ENCODE results near the gene RRP1.

Gene RRP1

DNA sequence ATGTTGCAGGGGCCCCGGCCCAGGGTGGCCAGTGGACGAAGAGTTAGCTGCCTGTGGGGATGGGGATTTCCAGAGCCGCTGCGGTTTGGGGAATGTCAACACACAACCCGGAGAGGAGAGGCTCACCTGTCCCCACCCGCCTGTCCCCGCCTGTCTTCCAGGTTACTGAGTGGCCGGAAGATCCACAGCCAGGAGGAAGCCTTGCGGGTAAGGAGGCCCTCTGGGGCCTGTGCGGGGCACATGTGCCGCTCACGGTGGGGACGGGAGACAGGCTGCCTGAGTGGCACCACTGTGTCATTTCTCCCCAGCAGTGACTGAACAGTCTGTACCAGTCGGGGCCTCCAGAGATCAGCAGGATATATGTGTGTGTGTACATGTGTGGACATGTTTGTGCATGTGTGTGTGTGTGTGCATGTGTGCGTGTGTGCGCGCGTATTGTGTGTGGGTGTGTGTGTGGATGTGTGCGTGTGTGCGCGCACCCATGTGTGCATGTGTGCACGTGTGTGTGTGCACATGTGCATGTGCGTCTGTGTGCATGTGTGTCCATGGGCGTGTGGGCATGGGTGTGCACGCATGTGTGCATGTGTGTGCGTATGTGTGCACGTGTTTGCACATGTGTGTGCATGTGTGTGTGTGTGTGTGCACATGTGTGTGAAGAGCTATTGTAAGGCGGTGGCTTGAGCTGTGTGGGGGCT is 38.9 kb upstream of the RRP1 start:
- no peaks in the 10 kb centered on the region for H3K27me3 ChIP-seq (ENCODE audit: insufficient read depth, low read length)
- H3K79me2 ChIP-seq (ENCODE audit: insufficient read depth, low read length) = no peaks in the 10 kb centered on the region
- peaks cover 59% of the 10 kb centered on the region for H3K36me3 ChIP-seq (ENCODE audit: insufficient read depth, low read length)
- no peak for TF ChIP-seq EZH2 (IDR thresholded peaks at IDR 0.05; ENCODE audit: borderline replicate concordance, low read length)
- TF ChIP-seq, protein P1, sequence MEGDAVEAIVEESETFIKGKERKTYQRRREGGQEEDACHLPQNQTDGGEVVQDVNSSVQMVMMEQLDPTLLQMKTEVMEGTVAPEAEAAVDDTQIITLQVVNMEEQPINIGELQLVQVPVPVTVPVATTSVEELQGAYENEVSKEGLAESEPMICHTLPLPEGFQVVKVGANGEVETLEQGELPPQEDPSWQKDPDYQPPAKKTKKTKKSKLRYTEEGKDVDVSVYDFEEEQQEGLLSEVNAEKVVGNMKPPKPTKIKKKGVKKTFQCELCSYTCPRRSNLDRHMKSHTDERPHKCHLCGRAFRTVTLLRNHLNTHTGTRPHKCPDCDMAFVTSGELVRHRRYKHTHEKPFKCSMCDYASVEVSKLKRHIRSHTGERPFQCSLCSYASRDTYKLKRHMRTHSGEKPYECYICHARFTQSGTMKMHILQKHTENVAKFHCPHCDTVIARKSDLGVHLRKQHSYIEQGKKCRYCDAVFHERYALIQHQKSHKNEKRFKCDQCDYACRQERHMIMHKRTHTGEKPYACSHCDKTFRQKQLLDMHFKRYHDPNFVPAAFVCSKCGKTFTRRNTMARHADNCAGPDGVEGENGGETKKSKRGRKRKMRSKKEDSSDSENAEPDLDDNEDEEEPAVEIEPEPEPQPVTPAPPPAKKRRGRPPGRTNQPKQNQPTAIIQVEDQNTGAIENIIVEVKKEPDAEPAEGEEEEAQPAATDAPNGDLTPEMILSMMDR (IDR thresholded peaks at IDR 0.05; ENCODE audit: low read length) = no peak
- H4K20me1 ChIP-seq (ENCODE audit: insufficient read depth, low read length) = no peaks in the 10 kb centered on the region
- H3K9ac ChIP-seq (ENCODE audit: low read length) = no peak overlapping the region
- no peaks in the 10 kb centered on the region for H3K9me3 ChIP-seq (ENCODE audit: low read length)
- no peaks in the 10 kb centered on the region for H3K4me1 ChIP-seq (ENCODE audit: insufficient read depth, low read length, severe bottlenecking)
- H2AFZ ChIP-seq (ENCODE audit: low read length) = no peak overlapping the region
- H3F3A ChIP-seq (ENCODE audit: insufficient read depth, low read length) = no peaks in the 10 kb centered on the region
- H3K9me2 ChIP-seq (ENCODE audit: low read depth, low read length) = no peaks in the 10 kb centered on the region
- no peak overlapping the region for H3K4me3 ChIP-seq (ENCODE audit: low read depth, low read length, poor library complexity, severe bottlenecking)
- H3K27ac ChIP-seq (ENCODE audit: low read depth, low read length, poor library complexity, severe bottlenecking) = no peak overlapping the region
- H3K4me2 ChIP-seq (ENCODE audit: low read length) = no peak overlapping the region

DNA sequence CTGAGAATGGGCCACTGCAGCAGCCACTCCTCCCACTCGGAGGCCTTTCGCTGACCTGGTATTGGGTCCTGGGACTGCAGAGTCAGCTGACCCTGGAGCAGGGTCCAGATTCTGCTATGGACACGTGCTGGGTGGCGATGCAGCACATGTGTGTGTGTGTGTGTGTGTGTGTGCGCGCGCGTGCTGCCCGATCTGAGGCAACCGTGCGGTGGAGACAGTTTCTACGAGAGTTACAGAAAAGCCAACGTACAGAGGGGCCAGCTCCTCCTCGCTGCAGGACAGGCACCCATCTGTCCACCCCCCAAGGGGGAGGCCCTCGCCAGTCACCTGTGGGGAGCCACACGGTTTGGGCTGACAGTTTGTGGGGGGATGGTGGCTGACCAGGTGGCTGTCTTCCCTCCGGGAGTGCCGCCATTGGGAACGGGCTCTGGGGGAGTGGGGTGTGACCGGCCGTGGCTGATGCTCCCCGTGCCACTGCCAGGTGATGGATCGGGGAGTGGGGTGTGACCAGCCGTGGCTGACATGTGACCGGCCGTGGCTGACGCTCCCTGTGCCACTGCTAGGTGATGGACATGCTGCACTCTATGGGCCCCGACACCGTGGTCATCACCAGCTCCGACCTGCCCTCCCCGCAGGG is 37.3 kb upstream of the RRP1 start:
- TF ChIP-seq, protein P1 (IDR thresholded peaks at IDR 0.05; ENCODE audit: low read length) = no peak
- TF ChIP-seq EZH2 (IDR thresholded peaks at IDR 0.05; ENCODE audit: borderline replicate concordance, low read length) = no peak
- H3K27me3 ChIP-seq (ENCODE audit: insufficient read depth, low read length) = no peaks in the 10 kb centered on the region
- H3K9ac ChIP-seq (ENCODE audit: low read length) = no peak overlapping the region
- H3K79me2 ChIP-seq (ENCODE audit: insufficient read depth, low read length) = no peaks in the 10 kb centered on the region
- no peaks in the 10 kb centered on the region for H3K4me1 ChIP-seq (ENCODE audit: insufficient read depth, low read length, severe bottlenecking)
- no peak overlapping the region for H3K27ac ChIP-seq (ENCODE audit: low read depth, low read length, poor library complexity, severe bottlenecking)
- H3K36me3 ChIP-seq (ENCODE audit: insufficient read depth, low read length) = peaks cover 63% of the 10 kb centered on the region
- H3K4me3 ChIP-seq (ENCODE audit: low read depth, low read length, poor library complexity, severe bottlenecking) = no peak overlapping the region
- H2AFZ ChIP-seq (ENCODE audit: low read length) = no peak overlapping the region
- H3K9me2 ChIP-seq (ENCODE audit: low read depth, low read length) = no peaks in the 10 kb centered on the region
- H3F3A ChIP-seq (ENCODE audit: insufficient read depth, low read length) = no peaks in the 10 kb centered on the region
- no peaks in the 10 kb centered on the region for H4K20me1 ChIP-seq (ENCODE audit: insufficient read depth, low read length)
- H3K9me3 ChIP-seq (ENCODE audit: low read length) = no peaks in the 10 kb centered on the region
- H3K4me2 ChIP-seq (ENCODE audit: low read length) = no peak overlapping the region

DNA sequence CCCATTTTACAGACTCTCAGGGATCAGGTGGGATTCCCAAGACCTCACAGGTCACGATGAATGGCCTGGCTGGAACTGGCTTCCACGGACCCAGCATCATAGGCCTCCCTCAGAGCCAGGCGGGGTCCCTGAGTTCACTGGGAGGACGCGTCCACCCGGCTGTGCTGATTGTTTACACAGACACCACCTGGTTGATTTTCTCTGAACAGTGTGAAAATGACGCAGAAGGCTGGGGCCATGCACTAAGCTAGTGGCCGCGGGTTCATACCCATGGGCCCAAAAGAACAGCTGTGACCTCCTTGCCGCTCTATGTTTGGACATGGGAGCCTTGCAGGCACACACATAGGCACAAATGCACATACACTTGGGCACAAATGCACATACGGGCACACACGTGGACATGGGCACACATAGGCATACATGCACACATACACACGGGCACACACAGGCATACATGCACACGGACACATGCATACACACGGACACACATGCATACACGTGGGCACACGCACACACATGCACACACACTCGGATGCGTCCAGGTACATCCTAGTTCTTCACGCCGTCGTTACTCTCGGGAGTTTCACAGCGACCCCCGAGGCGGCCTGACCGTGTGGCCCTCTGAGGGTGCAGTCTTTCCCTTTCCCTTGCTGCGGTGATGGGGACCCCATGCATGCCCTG is 36.5 kb upstream of the RRP1 start:
- no peaks in the 10 kb centered on the region for H3K79me2 ChIP-seq (ENCODE audit: insufficient read depth, low read length)
- peaks cover 60% of the 10 kb centered on the region for H3K36me3 ChIP-seq (ENCODE audit: insufficient read depth, low read length)

More for the DNA sequence above, 36.5 kb upstream of the RRP1 start:
- Histone ChIP-seq H3F3A (ENCODE audit: insufficient read depth, low read length) (no peaks in the 10 kb centered on the region), H3K27me3 (ENCODE audit: insufficient read depth, low read length) (no peaks in the 10 kb centered on the region), H3K4me2 (ENCODE audit: low read length) (no peak overlapping the region), H3K27ac (ENCODE audit: low read depth, low read length, poor library complexity, severe bottlenecking) (no peak overlapping the region), H4K20me1 (ENCODE audit: insufficient read depth, low read length) (no peaks in the 10 kb centered on the region), H3K9me3 (ENCODE audit: low read length) (no peaks in the 10 kb centered on the region), H3K9me2 (ENCODE audit: low read depth, low read length) (no peaks in the 10 kb centered on the region), H3K4me3 (ENCODE audit: low read depth, low read length, poor library complexity, severe bottlenecking) (no peak overlapping the region), H3K9ac (ENCODE audit: low read length) (no peak overlapping the region), H2AFZ (ENCODE audit: low read length) (no peak overlapping the region), H3K4me1 (ENCODE audit: insufficient read depth, low read length, severe bottlenecking) (no peaks in the 10 kb centered on the region)
- TF ChIP-seq, protein P1 (IDR thresholded peaks at IDR 0.05; ENCODE audit: low read length) = no peak

Data from OCI-LY1 (cell line).